Ecto neural progenitor cell (in vitro differentiated cells): Measurements from ENCODE around the gene TBC1D23.

Experiments used
- DNase-seq: peaks from one replicate; pipeline ENCODE4 v3.0.0-alpha.2; 2018; ENCODE audit warnings: low spot score

The TBC1D23 gene

GRCh38 chr3:100352296-100353231 lies 91.8 kb downstream of the TBC1D23 start:
- no peak for DNase-seq

- no peak for DNase-seq
Measured at GRCh38 chr3:100354850-100355249, 94.1 kb downstream of the TBC1D23 start.

GRCh38 chr3:100358413-100358812 lies 97.6 kb downstream of the TBC1D23 start:
- DNase-seq = no peak

DNA sequence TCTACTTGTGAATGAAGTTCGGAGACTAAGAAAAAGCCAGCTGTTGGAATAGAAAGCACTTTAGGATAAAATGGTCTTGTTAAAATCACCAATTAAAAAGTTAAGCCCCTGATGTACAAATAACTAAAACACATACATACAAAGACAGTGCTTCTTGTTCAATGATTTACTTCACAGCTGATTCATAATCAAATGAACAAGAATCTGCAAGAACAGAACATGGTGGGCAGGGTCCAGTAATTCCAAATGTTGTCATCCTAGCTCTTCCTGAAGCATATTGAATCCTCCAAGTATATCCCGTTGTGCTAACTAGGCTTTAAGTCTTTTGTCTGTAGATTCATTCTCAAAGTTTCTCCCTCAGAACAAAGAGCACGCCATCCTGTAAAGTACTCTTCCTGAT lies 98.2 kb downstream of the TBC1D23 start:
- DNase-seq = no peak

DNA sequence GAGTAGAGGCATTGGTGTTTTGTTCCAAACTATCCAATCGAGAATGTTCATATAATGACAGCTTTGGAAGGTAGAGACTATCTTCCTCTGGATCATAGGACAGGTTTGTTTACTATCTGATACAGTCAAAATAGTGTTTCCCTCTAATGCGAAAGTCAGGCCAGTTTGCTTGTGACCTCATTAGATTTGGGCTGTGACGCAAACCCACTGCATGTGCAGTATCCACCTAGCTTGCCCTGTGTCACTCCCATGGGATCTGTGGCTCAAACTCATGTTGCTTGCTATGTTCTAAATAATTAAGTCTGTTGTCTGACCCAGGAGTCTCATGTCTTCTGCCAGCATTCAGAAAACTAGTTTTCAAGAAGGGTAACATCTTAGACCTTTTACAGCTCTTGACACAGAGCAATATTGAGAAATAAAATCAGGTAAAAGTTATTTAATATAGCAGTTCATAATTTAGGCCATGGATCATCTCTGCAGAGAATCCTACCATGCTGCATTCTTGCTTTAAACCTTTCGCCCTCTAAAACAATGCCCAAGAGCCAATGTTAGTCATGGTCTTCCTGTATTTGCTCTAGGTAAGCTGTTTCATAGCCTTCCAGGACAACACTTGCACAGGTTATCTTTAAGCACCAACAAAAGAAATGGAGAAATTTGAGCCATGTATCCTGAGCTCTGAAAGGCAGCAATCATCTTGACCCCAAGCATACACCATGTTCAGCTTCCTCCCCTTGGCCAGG lies 100.1 kb downstream of the TBC1D23 start:
- no peak for DNase-seq

DNA sequence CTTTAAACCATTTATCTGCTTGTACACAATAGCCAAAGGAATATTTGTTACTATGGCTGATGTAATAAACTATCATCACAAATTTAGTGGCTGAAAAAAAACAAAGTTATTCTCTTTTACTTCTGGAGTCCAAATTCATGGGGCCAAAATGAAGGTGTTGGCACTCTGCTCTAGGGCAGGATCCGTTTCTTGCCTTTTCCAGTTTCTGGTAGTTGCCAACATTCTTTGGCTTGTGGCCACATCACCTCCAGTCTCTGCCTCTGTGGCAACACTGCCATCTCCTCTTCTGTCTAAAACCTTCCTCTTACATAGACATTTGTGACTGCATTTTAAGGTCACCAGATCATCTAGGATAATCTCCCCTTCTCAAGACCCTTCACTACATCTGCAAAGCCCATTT lies 101.1 kb downstream of the TBC1D23 start:
- DNase-seq = no peak

DNA sequence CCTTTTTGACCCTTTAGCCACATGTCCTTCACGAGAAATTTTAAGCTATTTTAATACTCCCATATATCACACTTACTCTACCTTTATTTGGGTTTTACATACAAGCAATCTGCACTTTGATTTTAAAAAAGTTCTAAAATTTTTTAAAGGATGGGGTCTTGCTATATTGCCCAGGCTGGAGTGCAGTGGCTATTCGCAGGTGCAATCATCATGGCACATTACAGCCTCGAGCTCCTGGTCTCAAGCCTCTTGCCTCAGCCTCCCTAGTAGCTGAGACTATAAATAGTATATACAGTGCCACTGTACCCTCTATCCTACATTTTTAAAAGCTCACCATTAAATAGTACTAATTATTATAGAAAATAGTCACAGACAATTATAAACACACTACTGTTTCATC lies 103.6 kb downstream of the TBC1D23 start:
- DNase-seq = no peak

- no peak for DNase-seq
Measured at GRCh38 chr3:100366424-100366823, 105.6 kb downstream of the TBC1D23 start.

GRCh38 chr3:100368441-100368840 lies 107.6 kb downstream of the TBC1D23 start:
- DNase-seq = no peak

DNA sequence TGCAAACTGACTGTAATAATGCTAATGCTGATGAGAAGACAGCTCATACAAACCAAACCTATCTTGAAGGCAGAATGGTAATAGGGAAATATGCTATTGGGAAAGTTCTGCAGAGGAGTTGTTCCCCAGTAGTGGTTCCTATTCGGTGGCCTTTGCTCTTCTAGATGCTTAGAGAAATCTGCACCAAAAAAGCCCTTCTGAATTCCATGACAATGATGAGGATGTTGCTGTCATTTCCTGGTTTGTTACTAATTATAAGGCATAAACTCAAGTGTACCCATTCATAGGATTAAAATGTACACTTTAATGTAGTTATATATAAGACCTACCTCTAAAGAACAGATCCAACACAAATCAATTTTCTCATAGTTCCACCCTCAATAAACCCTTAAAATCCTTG lies 110.0 kb downstream of the TBC1D23 start:
- DNase-seq = no peak

GRCh38 chr3:100374521-100374920 lies 113.7 kb downstream of the TBC1D23 start:
- no peak for DNase-seq
